Hindlimb muscle (tissue), 1 donor: Measurements from ENCODE around the gene RPLP2. TPM values are rescaled to one million over a fixed set of nuclear protein-coding genes. Genes with fewer than 3 reads are reported as not detected.

Experiments used
- DNase-seq: peaks from one replicate; pipeline ENCODE4 v3.0.0-alpha.2; 2013
- polyA plus RNA-seq: library from polyadenylated mRNA; unstranded; fragments of 120-200 nt; gene quantifications from one replicate; pipeline ENCODE4 v1.2.1, GENCODE V29; 2013; ENCODE audit not compliant: insufficient read length

The RPLP2 gene
- polyA plus RNA-seq, 1 donor, result 1,677 TPM

- no peak for DNase-seq
Measured at GRCh38 chr11:825366-826226, 15.8 kb downstream of the RPLP2 start.

DNA sequence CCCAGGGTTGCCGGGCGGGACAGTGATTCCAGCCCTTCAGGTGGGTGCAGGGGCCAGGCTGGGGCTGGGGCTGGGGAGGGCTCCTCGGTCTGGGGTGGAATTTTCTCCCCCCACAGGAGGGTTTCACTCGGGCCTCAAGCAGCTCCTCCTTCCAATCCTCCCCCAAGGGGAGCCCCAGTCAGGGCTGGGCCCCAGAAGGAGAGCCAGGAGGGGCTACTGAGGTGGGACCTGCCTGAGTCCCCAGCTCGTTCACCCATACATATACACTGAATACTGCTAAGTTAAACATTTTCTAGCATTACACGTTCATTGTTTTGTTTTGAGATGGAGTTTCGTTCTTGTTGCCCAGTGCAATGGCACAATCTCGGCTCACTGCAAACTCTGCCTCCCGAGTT lies 16.5 kb downstream of the RPLP2 start:
- no peak for DNase-seq

DNA sequence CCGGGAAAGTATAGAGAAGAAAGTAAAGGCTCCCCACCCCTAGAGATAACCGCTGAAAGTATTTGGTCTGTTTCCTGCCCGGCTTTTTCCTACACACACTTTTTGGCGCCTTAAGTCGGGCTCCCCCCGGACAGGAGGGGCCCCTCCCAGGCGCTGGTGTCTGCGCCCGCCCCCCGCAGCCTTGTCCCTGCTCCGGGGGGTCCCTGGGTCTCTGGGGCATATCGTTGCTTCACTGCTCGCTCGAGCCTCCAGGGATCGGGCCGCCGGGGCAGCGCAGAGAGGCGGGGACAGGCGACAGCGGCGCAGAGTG lies 17.0 kb downstream of the RPLP2 start:
- no peak for DNase-seq

DNA sequence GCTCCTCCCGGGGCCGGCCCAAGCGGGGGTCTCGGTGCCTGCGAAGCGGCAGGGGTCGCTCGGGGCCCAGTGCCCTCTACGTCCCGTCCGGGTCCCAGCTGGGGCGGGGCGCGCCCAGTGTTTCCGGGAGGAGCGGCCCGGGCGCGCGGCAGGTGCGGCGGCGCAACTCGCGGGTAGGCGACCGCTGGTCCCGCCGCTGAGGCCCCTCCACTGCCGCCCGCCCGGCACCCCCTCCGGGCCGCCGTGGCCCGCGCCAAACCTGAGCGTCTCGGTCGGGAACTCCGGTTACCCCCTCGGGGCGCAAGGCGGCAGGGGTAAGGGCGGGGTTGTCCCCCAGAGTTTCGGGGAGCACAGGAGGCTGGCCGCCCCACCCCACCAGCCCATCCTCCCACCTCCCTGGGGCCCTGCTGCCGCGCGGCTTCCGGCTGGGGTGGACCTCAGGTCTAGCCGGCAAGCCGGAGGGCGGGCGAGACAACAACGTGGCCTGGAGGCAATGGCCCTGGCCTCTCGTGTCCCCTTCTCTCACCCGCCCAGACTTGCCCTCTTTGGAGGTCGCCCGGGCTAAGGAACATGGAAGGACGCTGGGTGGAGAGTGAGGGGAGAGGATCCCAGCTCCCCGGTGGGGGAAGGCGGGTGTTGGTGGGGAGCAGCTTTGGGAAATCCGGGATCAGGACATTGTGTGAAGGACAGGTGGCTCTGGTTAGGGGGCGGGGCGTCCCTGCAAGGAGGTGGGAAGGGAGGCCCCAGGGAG lies 17.6 kb downstream of the RPLP2 start:
- no peak for DNase-seq

DNA sequence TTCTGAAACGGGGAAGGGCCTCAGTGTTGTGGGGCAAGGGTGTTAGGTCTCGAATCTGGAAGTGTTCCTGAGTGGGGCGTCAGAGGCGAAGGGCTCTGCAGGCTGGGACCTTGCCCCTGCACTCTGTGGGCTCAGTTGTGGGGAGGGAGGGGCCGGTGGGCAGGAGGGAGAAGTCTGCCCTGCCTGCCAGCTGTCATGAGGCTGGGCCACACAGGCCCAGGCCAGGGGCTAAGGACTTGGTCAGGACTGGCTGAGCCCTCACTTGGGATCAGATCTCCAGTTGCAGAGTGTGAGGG lies 18.1 kb downstream of the RPLP2 start, which contains the start of gene CRACR2B:
Gene CRACR2B (plus strand): TSS at position 23 of the 296 bp plus-strand sequence. CDS start 689 bp downstream, outside the sequence.
- no peak for DNase-seq

GRCh38 chr11:828506-829175 lies 18.9 kb downstream of the RPLP2 start:
- DNase-seq, result no peak

DNA sequence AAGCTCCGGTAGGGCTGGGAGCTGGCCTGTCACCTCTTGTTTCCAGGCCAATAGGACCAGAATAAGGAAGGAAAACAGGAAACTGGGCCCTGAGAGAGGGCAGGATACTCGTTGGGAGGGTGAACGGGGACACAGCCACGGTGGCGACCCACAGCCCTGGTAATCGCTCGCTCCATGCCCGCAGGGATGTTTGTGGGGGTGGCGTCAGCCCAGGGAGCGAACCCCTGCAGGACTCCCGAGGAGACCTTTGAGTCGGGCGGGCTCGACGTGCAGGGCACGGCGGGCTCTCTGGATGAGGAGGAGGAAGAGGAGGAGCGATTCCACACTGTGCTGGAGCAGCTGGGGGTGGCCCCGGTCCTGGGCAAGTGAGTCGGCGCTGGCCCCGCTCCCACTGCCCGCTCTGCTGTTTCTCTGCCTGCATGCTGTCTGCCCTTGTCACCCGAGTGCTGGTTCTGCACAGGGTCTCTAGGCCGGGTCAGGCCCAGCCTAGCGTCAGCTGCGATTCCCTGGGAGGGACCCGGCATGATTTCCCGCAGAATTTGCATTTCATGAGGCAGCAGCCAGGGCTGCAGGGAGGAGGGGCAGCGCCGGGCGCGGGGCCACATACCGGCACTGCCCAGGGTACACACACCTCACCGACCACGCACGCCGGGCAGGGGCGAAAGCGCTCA lies 19.5 kb downstream of the RPLP2 start:
- no peak for DNase-seq

DNA sequence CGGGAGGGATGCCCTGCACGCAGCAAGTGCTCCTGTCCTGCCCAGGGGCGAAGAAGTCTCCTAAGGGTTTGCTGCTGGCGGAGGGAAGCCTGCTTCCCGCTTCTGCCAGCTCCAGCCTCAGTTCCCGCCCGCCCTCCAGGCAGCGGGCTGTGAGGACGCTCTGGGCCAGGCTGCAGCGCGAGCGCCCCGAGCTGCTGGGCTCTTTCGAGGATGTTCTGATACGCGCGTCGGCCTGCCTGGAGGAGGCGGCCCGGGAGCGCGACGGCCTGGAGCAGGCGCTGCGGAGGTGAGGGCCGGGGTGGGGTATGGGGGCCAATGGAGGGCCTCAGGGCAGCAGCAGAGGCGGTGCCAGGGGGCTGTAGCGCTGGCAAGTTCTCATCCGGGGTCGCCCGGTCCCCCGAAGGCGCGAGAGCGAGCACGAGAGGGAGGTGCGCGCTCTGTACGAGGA lies 20.1 kb downstream of the RPLP2 start:
- no peak for DNase-seq

GRCh38 chr11:830295-831117 lies 20.7 kb downstream of the RPLP2 start:
- DNase-seq, result peak; percentile 75

DNA sequence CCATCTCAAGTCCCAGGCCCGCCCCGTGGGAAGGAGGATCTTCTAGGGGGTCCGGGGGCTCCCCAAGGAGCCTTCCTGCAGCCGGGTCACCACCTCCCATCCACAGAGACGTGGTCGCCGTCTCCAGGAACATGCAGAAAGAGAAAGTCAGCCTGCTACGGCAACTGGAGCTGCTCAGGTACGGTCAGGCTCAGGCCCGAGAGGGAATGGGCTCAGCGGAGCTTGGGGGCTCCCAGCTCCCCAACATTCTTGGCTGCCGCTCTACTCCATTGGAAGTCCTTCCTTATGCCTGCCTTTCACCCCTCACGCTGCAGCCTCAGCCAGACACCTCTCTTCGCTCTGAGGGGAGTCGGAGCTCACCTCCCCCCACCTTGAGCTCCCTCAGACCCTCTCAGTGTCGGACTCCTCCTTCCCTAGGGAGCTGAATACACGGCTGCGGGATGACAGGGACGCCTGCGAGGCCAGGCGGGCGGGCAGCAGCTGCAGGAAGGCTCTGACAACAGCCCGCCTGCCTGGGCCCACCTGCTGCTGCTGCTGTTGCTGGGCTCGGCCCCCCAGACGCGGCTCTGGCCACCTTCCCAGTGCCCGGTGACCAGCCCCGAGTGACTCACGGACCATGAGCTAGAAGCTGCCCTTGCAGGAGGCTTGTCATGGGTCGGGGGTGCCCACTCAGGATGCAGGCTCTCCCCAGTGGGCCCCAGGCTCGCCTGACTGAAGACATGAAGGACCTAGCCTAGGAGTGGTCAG lies 21.5 kb downstream of the RPLP2 start:
- no peak for DNase-seq

DNA sequence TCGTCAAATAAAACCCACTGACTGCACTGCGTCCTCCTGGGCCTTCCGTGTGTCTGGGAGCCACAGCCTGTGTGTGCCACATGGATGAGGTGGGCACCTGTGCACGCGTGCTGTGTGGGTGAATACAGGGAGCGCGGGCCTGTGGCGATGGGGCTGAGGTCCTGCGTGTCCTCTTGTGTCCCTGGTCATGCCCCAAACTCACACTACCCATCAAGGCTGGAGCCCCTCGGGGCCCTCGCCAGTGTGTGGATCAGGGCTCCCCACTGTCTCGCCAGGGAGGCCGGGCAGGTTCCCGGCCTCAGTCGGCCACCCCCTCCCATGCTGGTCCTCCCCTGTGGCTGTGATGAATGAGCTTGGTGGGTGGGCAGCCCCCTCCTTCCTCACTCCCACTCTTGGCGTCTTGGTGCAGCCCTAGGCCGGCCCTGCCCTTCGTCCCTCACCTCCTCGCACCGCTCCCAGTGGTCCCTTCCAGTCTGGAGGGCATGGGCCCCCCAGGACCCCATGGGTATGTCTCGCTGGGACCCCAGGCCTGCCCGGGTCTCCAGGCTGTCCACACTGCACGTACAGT lies 22.3 kb downstream of the RPLP2 start:
- DNase-seq, result no peak

DNA sequence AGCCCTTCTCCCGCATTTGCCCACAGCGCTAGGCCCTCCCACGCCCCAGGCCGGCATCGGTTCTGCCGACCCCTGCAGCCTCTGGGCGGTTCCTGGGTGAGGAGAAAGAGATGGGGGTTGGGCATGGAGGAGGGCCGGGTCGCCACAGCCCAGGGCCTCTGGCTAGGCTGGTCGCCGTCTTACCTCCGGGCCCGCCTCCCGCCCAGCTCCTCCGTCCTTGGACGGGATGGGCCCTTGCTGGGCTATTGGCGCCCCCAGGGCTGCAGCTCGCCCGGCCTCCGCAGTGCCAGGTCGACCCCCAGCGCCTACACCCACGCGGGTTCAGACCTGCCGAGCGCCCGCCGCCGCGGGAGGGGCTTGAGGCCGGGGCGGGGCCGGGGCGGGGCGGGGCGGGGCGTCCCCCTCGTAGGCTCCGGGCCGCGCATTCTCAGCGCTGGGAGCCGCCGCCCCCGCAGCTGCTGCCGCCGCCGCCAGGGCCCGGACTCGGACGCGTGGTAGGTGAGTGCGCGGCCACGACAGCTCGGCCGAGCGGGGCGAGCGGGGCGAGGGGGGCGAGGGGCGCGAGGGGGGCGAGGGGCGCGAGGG lies 22.9 kb downstream of the RPLP2 start, which contains the start of gene CD151:
Gene CD151 (plus strand): TSS at position 424 of the 585 bp plus-strand sequence. CDS start 3,118 bp downstream, outside the sequence.
- DNase-seq, result no peak

GRCh38 chr11:833114-833791 lies 23.5 kb downstream of the RPLP2 start:
- DNase-seq, result no peak

GRCh38 chr11:833849-834311 lies 24.1 kb downstream of the RPLP2 start:
- DNase-seq, result no peak

- DNase-seq, result no peak
Measured at GRCh38 chr11:834371-835316, 24.9 kb downstream of the RPLP2 start.

GRCh38 chr11:836274-836673 lies 26.5 kb downstream of the RPLP2 start:
- DNase-seq, result no peak

GRCh38 chr11:836700-837099 lies 26.9 kb downstream of the RPLP2 start:
- no peak for DNase-seq
